Middle frontal gyrus (tissue), 1 donor: ENCODE measurements around the gene NUCKS1.
A peak's percentile ranks its signal among the peaks of the same experiment; 100 is the strongest.
"Not testable (repeated sequence)": the region's sequence is repeated elsewhere in the genome, so short reads cannot be mapped to it uniquely, and the experiment has no call there.

Experiments
- DNase-seq: peaks from one replicate; pipeline ENCODE4 v3.0.0-alpha.2; 2015; ENCODE audit warnings: low spot score; ENCODE audit errors: extremely low spot score

NUCKS1 gene

DNA sequence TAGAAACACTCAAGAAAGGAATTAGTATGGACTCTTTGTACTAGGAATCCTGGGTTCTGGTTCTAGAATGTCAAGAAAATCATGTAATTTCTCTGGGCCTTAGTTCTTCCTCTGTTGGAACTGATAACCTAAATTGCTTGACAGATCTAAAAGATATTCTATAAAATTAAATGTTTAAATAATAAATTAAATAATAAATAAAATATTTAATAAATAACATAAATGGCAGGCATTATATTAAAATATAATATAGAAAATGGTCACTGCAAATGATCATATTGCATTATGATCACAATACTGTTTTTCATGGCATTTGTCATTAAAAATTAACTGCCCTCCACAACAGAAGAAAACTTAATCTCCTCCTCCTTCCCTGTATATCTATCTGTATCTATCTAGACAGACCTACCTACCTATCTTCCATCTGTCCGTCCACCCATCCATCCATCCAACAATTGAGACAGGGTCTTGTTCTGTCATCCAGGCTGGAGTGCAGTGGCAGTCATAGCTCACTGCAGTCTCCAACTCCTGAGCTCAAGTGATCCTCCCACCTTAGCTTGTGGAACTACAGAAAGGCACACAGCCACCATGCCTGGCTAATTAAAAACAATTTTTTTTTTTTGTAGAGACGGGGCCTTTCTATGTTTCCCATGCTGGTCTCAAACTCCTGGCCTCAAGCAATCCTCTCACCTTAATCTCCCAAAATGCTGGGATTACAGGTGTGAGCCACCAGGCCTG lies 16.4 kb downstream of the NUCKS1 start:
- DNase-seq, result no peak

DNA sequence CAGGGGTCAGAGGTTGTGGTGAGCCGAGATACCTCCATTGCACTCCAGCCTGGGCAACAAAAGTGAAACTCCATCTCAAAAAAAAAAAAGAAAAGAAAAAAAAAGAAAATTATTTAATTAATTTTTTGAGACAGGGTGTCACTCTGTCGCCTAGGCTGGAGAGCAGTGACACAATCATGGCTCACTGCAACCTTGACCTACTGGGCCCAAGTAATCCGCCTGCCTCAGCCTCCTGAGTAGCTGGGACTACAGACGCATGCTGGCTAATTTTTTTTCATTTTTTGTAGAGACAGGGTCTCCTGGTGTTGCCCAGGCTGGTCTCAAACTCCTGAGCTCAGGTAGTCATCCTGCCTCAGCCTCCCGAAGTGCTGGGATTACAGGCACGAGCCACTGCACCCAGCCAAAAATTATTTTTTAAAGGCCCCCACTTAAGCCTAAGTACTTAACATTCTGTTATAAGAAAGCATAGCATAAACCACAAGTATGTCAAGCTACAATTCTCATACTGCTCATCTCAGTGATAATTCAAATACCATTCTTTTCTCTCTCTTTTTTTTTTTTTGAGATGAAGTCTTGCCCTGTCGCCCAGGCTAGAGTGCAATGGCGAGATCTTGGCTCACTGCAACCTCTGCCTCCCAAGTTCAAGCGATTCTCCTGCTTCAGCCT lies 19.9 kb downstream of the NUCKS1 start:
- DNase-seq, result no peak

DNA sequence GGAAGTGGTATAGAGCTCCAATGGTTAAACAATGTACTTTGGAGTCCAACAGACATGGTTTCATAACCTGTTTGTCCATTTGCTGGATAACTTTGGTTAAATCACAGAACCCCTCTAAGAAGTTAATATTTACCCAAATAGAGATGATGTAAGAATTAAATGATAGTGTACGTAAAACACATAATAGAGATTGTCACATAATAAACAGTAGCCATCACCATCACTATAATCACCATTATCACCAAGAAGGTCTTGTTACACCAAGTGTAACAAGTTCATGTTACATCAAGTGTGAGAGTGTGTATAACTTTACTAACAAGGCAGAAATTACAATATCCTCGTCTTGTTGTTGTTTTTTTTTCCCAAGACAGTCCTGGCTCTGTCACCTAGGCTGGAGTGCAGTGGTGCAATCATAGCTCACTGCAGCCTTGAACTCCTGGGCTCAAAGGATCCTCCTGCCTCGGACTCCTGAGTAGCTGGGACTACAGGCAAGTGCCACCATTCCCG lies 23.3 kb downstream of the NUCKS1 start:
- no peak for DNase-seq

DNA sequence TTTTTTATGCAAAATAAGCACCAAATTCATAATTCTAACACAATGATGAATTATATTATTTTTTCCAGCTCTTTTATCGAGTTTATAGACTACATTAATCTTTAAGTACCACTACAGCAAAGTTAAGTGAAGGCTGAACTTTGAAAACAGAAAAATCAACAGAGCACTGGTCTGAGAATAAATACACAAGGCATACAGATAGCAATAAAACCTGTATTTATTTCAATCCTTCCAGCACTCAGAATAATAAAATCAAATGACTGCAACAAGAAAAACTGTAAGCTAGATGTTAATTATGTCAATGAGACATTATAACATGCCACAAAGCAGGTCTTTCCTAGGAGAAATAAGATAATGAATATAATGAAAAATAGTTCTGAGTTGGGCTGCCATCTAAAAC lies 24.5 kb downstream of the NUCKS1 start:
- no peak for DNase-seq

DNA sequence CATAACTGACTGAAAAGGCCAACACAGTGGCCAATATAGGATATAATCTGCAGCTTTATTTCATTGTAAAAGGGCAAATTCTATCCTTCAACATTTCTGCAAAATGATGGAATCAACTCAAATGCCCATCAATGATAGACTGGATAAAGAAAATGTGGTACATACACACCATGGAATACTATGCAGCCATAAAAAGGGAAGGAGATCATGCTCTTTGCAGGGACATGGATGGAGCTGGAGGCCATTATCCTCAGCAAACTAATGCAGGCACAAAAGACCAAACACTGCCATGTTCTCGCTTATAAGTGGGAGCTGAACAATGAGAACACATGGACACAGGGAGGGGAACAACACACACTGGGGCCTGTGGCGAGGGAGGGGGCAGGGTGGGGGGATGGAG lies 29.2 kb downstream of the NUCKS1 start:
- not testable (repeated sequence) for DNase-seq

DNA sequence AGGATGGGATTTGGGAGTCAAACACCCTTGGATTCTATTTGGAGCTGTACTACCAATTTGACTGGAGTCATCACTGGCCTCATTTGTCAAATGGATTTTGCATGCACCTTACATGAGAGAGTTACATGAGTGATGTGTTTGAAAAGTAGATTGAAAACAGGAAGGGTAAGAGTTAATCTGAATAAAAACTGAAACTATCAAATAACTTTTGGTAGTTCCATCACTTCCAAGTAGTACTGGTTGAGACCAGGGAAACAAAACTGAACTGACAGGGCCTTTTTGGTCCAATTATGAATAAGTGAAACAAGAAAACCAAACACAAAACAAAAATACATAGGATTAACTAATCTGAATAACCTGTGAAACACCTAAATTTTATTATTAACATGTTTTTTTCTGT lies 30.2 kb downstream of the NUCKS1 start:
- no peak for DNase-seq

DNA sequence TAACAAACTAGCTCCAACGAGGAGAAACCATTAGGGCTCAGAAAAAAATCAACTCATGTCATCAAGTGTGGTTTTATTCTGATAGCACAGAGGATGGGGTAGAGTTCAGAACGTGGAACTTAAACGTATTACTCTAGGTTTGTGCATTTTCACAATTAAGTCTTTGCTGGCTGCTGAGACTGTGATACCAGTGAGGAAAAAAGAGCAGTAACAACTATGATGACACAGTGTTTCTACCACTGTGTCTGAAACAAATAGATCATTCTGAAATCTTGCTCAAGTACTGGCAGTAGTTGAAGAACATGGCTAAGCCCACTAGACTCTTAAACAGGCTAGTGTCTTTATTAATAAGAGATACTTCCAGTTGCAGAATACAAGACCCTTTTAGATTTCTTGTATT lies 31.0 kb downstream of the NUCKS1 start:
- DNase-seq, result no peak

DNA sequence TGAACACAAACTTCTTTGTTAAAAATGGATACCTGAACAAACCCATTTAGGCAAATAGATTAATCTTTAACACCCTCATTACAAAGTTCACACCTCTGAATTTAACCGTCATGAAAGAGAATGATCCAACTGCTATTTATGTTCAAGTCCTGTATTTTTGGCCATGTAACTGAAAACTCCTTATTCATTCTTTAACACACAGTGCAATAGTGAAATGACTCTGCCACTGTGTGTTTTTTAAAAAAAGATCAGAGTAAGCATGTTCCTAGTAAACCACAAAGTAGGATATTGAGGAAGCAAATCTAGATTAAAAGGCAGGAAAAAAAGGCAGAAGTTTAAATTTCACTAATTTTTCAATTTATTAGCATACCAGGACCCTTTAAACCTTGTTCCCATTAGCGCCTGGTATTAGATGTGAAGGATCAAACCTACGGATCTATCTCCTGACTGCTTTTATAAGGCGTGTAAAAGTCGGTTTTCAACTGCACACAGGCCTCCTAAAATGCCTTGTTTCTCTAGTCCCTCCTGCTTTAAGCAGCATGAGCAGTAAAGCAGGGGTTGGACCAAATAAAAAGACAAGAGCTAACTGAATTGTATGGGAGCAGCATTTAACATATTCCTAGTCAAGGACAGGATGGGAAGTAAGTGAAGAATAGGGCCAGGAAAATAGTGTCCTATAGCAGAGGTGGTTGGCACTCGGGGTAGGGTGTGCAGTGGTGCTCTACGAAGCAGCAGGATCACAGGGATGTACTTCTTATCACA lies 33.4 kb downstream of the NUCKS1 start:
- DNase-seq, result no peak

DNA sequence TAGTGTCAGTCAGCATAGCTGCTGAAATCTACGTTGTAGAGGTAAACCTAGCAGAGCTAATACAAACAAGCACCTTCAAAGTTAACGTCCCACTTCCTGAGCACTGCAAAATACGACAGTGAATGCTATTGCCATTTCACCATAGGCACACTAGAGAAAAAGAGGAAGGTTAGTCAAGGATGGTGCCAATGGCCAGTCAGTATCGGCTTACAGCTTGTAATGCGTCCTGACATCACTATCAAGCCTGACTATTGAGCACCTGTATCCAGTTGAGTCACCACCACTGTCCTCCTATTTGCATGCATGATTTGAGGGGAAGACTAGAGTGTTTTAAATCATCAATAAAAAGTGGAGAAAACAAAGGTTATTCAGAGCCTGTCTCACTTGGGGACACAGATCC lies 34.4 kb downstream of the NUCKS1 start:
- DNase-seq, result no peak

DNA sequence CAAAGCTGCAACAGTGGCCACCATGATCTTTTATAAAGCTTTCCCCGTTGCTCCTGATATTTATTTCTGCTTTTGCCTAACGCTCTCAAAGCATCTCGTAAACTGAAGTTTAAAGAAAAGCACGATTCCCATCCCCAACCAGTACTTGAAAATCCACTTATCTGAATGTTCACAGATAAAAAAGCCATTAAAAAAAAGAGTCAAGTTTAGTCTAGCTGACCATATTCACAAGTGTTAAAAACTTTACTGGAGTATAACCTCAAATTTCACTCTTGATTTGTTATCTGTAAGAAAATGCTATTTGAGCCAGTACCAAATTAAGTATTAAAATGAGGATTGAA lies 35.1 kb downstream of the NUCKS1 start:
- no peak for DNase-seq

DNA sequence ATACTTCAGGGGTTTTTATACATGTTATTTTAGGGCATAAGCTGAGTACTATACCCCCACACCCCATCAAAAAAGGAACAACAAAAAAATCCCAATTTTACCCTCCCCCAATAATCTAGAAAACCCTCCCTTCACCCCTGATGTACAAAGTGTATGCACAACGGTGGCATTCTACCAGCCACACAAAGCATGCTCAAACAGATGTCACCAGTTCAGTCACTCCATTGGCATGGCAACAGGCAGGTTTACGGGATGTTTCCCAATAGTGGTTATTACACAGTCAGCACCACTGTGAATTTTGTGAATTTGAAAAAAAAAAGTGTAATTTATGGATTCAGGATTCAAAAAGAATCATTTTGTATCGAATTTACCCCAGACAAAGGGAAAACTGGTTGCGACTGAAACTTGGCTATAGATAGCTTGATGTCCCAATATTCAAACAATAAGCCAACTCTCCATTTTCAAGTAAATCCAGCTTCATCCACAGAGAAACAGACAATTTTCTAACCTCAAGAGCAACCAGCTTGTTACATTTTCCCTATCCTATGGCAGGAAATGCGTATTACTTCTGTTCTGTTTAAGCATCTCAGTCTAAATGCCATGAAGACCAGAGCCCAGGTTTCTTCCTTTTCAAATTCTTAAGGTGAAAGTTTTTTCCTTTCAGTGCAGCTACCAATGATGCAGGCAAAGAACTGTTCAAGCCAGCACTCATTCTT lies 35.6 kb downstream of the NUCKS1 start:
- no peak for DNase-seq

DNA sequence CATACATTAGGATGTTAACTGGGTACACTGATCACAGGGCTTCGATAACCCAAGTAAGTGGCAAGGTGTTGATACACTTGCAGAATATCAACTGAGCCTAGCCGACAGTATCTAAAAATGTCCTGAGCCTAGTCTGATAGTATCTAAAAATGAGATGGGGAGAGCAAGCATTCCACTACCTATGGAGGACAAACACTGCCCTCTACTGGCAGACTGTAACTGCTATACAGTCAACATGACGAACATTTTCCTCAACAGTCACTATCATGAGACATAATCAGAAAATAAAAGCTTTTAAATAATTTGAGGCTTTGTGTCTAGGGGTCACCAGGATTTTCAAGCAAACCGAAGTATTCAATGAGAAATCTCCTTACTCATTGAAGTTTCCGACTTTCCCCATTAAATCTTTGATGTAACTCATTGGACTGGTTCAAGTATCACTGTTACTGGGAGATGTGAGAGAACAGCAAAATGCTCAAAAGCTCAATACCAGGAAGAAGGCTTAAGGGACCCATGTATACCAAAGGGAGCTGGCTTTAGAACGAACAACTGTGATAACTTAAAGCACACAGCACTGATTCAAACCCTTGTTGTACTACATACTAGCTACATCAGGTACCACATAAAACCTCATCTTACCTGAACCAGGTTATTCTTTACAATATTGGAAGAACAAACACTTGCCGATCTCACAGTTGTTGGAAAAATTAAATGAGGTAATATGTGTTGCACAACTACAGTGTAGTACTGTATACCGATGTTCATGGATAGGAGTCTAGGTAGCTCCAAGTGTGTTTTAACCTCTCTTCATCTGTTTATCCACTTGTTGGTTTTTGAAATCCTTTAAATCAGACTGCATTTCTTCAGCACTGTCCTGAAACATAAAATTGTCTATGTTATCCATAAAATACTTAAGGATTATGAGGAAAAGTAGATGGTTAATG lies 38.6 kb downstream of the NUCKS1 start:
- DNase-seq, result peak; percentile 42

DNA sequence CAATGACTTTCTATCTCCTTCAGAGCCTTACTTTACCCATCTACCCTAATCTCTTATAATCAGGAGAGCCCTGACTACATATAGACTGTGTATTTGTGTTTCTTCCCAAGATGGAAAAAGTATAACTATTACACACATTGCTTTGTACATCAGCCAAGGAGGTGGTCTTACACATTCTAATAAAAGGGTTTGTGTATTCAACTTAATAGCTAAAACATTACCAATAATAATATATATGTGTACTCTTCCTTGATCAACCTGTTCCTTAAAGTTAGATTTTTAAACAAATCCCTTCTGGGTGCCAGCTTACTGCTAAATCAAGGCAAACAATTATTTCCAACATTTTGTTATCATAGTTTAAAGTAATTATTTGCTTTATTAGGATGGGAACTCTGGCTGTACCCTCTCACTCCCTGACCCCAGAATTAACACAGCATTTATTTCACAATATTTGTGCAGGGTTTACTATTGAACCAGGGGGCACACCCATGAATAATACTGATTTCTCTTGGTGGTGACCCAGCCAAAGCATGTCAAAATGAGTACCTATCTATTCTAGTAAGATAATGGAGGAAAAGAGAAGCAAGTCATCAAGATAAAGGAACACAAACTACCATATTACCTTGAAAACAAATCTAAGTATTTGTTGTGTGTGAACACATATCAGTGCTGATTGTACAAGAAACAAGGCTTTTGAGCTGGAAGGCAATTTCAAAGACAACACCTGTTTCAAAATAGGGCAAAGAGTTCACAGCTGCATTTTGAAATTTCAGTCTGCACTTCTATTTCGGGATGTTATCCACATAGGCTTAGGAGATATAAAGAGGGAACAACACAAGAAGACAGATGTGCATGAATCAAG lies 39.5 kb downstream of the NUCKS1 start:
- DNase-seq, result no peak

DNA sequence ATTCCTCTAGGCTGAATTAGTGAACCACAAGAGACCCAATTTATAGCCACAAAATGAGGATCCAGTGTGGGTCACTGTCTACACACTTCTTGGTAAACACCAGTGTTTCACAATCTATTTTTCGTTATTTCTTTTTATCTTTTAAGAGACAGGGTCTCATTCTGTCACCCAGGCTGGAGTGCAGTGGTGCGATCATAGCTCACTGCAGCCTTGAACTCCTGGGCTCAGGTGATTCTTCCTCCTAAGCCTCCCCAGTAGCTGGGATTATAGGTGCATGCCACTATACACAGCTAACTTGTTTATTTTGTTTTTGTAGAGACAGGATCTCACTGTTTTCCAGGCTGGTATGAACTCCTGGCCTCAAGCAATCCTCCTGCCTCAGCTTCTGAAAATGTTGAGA lies 40.3 kb downstream of the NUCKS1 start:
- no peak for DNase-seq

DNA sequence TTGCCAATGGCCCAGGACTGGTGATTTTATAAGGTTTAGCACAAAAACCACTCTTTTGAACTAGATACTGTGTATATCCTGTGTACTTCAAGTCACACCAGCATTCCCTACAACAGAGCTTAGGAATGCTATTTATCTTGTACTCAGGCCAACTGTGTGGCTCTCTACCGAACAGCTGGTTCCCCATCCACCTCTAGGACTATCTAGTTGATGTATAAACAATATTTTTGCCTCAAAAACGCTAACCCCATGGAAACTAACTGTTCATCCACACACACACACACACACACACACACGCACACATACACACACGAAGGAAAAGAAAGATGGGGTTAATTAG lies 41.0 kb downstream of the NUCKS1 start:
- no peak for DNase-seq

DNA sequence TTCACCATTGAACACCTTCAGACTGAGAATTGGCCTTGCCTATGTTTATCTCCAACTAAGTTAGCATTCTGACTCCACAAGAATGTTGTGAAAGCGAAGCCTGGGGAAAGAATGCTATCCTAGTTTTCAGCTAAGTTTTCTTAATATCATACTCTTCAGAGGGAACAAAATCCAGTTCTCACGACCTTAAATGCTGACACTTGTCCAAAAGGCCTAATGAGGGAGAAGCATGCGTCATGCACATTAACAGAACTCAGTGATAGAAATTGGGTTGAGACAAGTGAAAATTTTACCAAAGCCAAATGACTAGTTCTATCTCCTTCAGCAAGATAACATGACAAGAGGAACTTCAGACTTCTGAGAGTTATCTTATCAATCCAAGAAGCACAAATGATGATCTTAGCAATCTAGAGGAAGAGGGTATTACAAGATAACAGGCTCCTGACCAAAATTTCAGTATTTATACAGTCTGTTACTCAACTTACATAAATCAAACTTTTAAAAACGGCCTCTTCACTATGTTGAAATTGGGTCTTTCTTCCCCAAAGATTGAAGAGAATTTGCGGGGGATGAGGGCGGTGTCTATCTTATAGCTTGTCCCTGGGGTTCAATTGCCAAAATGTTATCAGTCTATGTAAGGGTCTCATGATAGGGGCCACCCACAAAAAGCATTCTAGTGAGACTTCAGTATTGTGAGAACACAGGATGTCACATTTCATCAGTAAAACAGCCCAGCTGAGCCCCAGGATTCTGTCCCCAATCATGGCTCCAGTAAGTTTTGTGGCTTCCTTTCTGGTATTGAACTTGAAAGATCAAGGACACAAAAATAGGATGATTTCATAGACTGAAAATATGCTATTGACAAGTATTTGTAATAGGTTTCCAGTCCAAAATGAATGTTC lies 43.1 kb downstream of the NUCKS1 start:
- DNase-seq, result no peak

DNA sequence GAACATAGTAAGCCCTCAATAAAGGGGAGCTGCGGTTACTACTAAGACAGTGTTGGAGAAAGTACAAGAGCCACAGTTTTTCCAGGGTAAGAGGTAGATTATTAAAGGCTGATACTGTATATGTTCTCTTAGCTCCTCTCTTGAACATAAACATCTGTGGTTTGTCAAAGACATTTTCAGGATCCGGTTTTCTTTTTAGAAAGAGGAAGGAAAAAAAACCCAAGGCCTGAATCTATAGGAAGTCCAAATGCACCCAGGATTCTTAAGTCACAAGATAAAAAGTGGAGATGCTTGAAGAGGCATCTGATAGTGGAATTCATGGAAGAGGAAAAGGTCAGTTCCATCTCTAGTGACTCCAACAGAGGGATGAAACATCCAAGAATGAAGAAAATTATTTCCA lies 45.1 kb downstream of the NUCKS1 start:
- no peak for DNase-seq

DNA sequence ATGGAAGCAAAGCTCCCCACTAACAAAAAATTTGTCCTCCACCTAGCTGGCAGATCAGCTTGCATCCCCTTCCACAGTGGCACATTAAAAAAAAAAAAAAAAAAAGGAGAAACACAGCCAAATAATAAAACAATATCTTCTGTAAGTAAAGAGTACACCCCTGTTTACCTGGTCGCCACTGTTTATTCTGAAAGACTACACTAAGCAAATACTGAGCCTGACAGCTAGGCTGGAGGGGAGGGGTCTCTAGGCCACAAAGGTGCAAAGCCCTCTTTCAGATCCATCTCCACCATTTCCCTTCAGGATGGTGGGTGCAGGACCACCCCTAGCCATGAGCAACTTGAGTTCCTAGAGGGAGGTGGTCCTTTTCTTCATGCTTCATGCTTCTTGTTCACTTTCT lies 46.9 kb downstream of the NUCKS1 start:
- DNase-seq, result no peak

DNA sequence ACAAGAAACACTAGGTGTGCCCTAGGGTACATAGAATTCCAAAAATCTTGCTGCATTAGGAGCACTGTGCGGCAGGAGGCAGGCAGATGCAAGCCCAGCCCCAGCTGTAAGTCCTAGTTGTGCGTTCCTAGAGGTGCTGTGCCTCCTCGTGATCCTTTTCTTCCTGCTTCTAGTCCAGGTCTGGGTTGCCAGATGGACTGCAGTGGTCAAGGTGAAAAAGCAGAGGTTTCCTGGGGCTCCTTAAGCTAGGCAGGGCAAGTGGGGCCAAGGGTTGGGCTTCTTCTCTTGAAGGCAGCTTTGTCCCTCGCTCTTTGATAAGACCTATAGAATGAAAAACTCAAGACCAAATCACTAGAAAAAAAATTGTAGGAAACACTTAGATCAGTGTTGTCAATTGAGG lies 48.1 kb downstream of the NUCKS1 start:
- DNase-seq, result no peak
